Esophagus squamous epithelium (tissue), 4 donors: ENCODE measurements around the gene EEPD1.

Source experiments
- POLR2A ChIP-seq, 4 donors: fragments of 450-650 bp; IDR thresholded peaks; one replicate each; pipeline ENCODE4 v1.6.1; 2017; ENCODE audit warnings: antibody characterized with exemption in 4 of 4, mild to moderate bottlenecking in 4 of 4, moderate library complexity in 3 of 4
- TF ChIP-seq, protein P1 (sequence below), 6 experiments: fragments of 450-650 bp in 4 of 6; fragments of 200-600 bp in 2 of 6; sonication (generic) in 2 of 6; IDR thresholded peaks; one replicate each; pipeline ENCODE4 v1.5.1; 2016 to 2019; ENCODE audit warnings: antibody characterized with exemption in 6 of 6, mild to moderate bottlenecking in 4 of 6, moderate library complexity in 4 of 6

DNA sequence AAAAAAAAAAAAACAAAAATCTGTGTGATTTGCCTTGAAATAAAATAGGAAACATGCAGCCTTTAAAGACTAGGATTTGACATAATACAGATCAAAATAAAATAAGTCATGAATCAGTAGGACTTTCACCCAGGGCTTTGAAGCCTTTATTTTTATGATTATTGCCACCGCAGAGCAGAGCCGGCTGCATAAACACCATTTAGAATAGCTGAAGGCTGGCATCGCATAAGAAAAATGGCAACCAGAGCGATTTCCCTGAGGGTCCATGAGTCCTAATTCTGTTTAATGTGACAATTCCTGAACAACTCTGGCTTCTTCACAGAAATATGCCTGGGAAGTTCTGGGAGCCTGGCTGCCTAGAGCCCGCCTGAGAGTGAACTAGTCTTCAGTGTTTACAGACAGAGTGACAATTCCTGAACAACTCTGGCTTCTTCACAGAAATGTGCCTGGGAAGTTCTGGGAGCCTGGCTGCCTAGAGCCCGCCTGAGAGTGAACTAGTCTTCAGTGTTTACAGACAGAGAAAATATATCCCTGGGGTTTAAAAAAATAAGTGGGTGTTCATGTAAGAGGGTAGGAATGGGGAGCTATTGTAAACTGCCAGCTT is 112.0 kb downstream of the EEPD1 start:
- TF ChIP-seq POLR2A (IDR thresholded peaks at IDR 0.05), result no peak
- TF ChIP-seq, protein P1, sequence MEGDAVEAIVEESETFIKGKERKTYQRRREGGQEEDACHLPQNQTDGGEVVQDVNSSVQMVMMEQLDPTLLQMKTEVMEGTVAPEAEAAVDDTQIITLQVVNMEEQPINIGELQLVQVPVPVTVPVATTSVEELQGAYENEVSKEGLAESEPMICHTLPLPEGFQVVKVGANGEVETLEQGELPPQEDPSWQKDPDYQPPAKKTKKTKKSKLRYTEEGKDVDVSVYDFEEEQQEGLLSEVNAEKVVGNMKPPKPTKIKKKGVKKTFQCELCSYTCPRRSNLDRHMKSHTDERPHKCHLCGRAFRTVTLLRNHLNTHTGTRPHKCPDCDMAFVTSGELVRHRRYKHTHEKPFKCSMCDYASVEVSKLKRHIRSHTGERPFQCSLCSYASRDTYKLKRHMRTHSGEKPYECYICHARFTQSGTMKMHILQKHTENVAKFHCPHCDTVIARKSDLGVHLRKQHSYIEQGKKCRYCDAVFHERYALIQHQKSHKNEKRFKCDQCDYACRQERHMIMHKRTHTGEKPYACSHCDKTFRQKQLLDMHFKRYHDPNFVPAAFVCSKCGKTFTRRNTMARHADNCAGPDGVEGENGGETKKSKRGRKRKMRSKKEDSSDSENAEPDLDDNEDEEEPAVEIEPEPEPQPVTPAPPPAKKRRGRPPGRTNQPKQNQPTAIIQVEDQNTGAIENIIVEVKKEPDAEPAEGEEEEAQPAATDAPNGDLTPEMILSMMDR (IDR thresholded peaks at IDR 0.05), result no peak
